SW480 (cell line): ENCODE results near the gene OLR1.

Experiments
- DNase-seq: peaks from one replicate; pipeline ENCODE4 v3.0.0-alpha.2; 2016; ENCODE audit warnings: low spot score

Gene OLR1

DNA sequence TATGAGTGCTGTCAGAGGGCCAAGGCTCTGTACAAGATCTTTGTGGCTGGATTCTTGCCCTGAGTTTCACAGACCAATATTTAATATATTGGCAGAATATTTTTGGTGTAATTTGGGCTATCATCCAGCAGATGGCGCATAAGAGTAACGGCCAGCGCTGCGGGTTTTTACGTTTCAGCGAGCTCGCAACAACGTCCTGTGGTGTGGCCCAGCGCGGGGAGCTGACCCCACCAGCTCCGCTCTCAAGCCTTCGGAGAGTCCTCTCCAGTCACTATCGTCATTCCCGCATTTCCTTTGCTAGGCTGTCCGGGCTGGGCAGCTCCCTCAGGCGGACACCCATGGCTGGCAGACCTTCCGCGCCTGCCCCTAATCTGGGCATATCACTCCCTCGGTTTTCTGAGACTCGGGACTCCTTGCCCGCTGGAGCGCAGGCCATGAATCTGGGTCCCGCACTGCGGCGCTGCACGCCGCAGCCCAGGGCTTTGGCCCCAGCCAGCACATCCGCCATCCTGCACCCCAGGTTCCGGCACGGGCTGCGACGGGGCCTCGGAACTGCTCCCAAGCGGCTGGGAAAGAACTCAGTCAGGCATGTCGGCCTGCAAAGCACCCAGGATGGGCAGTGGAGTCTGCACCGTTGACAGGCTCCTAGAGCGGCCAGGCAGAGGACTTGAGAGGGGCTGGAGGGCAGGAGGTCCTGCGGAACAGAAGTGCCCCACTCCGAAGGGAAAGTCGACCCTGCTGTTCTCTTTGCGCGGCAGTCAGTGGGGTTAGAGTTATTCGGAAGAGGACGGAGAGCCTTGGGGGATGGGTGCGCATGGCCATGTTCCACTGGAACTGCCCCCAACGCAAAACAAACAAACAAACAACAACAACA lies 18.4 kb downstream of the OLR1 start:
- DNase-seq: peak; percentile 71

DNA sequence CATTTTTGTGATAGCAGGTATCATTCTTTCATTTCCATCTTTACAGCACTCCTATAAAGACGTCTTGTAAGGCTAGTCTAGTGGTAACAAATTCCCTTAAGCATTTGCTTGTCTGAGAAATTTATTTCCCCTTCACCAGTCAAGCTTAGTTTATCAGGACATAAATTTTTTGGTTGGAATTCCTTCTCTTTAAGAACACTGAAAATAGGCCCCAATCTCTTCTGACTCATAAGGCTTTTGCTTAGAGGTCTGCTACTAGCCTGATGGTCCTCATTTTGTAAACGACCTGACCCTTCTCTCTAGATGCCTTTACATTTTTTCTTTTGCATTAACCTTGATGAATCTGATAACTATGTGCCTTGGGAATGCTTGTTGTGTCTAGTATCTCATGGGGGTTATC lies 20.3 kb downstream of the OLR1 start:
- no peak for DNase-seq

DNA sequence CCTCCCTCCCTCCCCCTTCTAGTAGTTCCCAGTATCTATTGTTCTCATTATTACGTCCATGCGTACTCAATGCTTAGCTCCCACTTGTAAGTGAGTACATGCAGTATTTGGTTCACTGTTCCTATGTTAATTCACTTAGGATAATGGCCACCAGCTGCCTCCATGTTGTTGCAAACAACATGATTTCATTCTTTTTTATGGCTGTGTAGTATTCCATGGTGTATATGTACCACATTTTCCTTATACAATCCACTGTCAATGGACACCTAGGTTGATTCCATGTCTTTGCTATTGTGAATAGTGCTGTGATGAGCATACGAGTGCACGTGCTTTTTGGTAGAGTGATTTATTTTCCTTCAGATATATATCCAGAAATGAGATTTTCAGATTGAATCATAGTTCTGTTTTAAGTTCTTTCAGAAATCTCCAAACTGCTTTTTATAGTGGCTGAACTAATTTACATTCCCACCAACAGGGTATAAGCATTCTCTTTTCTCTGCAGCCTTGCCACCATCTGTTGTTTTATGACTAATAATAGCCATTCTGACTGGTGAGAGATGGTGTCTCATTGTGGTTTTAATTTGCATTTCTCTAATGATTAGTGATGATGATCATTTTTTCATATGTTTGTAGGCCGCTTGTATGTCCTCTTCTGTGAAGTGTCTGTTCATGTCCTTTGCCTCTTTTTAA lies 24.1 kb downstream of the OLR1 start:
- no peak for DNase-seq

DNA sequence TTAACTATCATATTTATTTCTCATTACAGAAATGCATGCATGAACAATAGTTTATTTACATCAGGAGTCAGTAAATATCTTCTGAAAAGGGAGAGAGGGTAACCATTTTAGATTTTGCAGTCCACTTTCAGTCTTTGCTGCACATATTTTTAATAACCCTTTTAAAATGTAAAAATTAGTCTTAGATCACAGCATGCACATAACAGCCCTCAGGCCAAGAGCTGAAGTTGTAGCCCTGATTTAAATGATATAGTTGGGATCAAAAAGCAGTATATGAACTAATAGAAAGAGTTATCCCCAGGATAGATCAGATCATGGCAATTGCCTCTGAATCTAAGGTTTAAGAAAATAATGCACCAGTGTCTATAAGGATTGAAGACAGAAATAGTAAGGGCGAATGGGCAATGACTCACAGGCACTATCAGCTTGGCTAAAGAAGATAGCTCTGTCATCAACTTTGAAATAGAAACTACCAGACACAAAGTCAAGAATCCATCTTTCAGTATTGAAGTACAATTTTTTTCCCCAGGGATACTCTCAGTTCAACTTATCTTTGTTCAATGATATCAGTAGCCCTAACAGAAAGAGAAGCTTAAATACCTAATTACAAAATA lies 28.8 kb downstream of the OLR1 start:
- DNase-seq: no peak

DNA sequence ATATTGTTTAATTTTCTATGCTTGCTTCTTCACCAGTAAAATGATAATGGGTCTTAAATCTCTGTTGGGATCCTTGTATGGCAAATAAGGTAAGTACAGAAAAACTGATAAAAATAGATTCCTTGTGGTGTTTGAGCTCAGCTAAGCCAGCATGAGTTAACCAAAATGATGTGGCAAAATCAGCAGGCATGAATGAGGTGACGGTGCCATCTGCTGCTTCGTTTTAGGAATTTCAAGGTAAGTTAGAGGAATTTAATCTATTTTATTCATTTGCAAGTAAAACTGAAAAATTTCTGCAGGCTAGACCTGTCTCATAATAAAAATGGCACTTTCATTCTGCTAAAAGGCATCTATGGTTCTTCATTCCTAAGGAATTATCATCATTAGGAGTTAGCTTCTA lies 31.9 kb downstream of the OLR1 start:
- DNase-seq: peak; percentile 65

DNA sequence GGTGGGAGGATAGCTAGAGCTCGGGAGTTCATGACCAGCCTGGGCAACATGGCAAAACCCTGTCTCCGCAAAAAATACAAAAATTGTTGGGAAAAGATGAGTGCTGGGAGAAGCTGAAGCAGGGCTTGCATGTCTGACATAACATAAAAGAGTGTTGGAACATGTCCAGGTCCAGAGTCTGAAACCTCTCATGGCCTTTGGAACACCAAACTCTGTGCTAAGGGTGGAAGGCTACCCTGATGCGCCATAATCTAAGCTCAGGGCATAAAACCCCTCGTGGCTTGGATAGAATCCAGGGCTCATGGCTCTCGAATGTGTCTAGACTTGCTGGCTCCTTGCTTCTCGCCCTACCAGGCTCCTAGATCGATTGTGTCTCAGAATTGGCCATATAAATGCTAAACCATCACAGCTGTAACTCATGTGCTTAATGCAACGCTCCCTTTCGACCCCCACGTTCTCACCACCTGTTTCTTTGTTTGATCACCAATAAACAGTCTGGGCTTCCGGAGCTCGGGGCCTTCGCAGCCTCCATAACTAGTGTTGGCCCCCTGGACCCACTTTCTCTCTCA lies 35.2 kb downstream of the OLR1 start:
- no peak for DNase-seq

DNA sequence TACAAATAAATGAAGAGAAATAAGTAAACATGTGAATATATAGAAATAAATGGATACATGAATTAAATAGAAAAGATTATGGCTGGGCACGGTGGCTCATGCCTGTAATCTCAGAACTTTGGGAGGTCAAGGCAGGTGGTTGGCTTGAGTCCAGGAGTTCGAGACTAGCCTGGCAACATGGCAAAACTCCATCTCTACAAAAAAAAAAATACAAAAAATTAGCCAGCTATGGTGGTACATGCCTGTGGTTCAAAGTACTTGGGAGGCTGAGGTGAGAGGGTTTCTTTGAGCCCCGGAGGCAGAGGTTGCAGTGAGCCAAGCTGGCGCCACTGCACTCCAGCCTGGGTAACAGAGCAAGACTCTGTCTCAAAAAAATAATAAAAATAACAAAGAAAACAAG lies 36.8 kb downstream of the OLR1 start:
- DNase-seq: no peak

DNA sequence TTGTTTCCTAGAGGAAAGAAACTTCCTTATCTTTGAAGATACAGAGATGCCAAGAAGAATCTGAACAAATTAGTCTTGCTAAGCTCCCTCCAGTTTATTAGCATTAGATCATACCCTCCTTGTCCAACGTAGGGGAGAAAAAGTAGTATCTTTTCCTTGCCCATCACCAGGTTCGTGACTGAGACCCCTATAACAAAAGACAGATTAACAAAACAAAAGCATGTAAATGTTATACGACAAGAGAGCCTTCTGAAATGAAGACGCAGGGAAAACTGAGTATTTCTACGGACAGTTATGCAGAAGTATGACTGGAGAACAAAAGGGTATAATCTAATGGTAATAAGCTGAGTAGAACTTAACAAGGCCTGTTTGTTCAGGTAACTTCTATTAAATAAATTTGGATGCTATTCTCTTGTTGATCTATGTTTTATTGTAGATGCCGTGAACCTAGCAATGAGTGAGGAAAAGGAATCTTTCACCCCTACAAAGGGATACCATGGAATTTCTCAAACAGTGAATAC lies 39.0 kb downstream of the OLR1 start:
- DNase-seq: no peak

DNA sequence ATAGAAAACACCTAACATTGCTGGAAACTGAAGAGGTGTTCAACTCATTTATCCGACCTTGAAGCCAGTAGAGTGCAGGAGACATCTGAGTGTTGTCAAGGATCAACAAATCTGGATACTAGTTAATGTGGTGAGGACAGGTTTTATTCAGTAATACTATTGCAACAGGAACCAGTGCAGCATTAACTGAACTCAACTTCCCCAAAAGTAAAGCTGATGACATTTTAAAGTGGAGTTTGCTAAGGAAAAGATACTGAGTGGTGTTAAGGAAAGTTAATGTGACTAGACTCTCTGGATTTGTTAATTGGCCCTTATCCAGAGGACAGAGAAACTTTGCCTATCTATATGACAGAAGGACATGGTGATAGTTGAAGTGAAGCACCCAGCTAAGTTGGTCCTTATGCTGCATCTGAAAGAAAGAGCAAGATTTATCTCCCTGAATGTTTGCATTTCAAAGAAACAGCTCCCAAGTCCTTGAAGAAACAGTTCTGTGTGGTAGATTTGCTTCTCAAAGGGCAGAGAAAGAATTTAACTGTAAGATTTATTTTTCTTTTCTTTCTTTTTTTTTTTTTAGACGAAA lies 40.7 kb downstream of the OLR1 start:
- DNase-seq: no peak

DNA sequence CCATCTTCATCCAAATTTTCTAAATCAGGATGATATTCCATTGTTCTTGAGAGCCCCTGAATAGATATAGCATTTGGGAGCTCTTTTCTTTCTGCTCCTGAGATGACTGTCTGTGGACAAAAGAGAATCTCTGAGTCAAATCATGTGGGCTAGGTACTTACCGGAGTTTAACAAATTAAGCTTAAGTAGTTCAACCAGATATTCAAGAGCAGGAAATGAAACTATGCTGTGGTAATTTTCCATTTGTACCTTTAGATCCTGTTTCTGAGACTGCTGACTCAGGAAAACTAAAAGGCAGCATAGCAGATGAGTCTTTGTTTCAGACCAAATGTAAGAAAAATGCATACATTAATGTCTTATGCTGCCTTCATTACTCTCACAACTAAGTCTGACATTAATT lies 41.9 kb downstream of the OLR1 start, which contains the start of gene CLEC7A:
Gene CLEC7A, minus strand, starts transcription at position 158 of the 400 bp plus-strand sequence. Its CDS starts 117 bp downstream, at position 41.
- no peak for DNase-seq

DNA sequence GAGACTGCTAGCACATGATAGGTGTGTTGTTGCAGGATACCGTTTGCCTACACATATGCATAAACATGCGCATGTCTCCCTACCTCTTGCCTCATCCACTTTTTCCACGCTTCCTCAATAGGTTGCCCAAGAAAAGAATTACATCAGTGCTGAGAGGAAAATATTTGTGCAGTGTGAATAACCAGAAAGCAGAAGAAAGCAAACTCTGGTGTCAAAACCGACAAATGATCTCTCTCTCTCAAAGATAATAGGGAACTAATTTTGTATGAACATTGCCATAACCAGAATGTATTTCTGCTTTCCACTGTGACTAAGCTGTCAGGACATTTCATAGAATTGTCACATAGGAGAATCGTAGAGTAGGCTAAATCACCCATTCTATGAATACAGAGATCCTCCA lies 43.2 kb downstream of the OLR1 start:
- DNase-seq: no peak

DNA sequence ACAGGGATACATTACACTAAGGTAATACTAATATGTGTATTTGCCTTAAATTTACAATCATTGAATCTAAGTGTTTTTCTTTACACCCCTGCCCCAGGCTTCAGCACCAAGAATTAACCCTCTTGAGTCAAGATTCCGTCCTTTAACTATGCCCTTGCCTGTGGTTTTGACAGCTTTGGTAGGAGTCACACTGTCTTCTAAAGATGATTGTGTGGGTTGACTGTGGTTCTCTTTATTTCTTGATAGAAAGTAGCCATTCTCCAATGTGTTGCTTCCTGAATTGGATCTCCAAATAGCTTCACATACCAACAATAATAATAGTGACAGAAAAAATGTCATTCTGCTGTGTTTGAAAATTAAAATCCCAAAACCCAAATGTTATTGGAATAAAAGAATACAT lies 45.5 kb downstream of the OLR1 start:
- DNase-seq: no peak

DNA sequence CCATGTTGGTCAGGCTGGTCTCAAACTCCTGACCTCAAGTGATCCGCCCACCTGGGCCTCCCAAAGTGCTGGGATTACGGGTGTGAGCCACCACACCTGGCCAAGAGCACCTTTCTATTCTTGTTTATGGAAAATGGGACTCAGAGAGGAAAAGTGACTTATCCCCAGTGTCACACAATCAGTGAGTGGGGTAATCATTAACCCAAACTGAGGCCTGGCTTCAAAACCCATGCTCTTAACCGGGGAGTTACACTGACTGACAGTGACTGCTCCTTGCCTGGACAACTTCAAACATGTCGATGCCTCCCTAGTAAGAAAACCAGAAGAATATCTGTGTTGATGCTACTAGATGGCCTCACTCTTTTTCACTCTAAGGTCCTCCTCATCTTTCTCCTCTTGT lies 49.2 kb downstream of the OLR1 start:
- DNase-seq: no peak

DNA sequence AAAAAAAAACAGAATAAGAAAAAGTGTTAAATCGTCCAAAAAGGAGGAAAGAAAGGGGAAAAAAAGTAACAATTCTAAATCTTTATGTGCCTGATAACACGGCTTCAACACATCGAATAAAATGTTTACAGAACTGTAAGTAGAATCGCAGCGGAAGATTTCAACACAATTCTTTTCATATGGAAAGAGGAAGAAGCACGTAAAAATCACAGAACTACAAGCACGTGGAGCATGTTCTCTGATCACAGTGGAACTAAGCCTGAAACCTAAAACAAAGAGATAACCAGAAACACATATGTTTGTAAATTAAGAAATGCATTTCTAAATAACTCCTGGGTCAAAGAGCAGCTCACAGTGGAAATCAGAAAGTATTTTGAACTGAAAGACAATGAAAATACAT lies 50.7 kb downstream of the OLR1 start:
- DNase-seq: no peak

DNA sequence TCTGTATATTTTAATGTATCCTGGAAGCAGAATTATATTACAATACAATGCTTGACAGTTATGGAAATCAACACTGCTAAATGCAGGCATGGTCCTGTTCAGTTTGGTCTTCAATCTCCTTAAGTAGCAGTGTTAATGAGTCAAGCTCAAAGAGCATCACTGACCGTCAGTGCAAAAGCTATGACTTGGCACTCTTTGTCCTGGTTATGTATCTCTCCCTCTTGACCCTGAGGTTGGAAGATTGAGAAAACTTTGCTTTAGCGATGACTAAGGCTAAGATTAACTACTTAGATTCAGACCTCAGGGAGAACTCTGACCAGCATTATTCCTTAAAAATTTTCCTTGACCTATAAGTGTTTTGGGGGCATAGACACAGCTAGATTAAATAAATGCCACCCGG lies 52.9 kb downstream of the OLR1 start:
- DNase-seq: no peak

DNA sequence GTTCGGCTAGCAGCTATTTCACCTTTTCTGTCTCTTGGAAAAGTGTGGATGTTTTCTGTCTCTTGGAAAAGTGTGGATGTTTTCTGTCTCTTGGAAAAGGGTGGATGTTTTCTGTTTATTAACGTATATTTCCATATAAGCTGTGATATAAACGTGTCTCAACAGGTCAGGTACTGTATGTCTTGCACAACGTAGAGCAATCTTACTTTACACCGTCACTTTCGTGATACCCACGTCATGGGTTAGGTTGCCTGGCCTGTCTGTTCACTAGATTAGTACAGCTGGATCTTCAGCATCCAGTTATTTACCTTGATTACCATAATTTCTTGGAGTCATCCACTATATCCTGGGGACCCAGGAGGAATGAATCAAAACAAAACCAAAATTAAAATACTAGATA lies 56.0 kb downstream of the OLR1 start:
- no peak for DNase-seq

DNA sequence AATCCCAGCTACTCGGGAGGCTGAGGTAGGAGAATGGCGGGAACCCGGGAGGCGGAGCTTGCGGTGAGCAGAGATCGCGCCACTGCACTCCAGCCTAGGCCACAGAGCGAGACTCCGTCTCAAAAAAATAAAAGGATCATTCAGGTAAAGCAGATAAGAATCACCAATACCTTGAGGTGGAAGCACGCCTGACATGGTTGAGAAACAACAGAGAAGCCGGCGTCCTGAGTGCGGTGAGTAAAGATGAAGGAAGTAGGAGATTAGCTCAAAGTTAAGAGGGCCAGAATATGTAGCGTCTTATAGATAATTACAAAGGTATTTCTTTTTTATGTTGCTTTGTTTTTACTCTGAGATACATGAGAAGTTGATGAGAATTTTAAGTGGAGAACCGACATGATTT lies 56.6 kb downstream of the OLR1 start:
- no peak for DNase-seq

DNA sequence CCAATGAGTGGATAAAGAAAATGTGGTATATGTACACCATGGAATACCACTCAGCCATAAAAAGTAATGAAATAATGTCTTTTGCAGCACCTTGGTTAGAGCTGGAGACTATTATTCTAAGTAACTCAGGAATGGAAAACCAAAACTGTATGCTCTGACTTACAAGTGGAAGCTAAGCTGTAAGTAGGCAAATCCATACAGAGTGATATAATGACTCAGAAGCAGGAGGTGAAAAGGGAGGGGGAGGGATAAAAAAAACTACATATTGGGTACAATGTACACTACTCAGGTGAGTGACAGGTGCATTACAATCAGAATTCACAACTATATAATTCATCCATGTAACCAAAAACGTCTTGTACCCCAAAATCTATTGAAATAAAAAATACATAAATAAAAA lies 58.0 kb downstream of the OLR1 start:
- no peak for DNase-seq

DNA sequence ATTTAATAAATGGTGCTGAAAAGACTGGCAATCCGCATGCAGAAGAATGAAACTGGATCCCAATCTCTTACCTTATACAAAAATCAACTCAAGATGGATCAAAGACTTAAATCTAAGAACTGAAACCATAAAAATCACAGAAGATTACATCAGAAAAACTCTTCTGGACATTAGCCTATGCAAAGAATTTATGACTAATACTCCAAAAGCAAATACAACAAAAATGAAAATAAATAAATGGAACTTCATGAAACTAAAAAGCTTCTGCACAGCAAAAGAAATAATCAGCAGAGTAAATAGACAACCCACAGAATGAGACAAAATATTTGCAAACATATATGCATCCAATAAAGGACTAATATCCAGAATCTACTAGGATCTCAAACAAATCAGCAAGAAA lies 58.9 kb downstream of the OLR1 start:
- DNase-seq: no peak

DNA sequence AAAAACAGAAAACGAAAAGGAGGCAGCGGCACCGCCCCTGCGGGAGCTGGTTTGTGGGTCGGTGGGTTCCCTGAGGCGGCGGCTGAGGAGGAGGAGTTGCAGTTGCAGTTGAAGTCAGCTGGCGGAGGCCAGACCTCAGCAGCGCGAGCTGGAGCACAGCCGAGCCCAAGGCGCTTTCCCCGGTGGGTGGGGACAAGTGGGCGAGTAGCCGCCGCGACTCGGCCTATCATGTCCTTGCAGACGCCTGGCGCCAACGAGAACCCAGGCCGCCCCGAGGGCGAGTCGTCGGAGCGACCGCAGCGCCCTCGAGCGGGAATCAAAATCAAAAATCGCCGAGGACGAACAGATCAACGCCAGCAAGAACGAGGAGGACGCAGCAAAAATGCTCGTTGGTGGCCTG lies 60.5 kb downstream of the OLR1 start:
- no peak for DNase-seq

DNA sequence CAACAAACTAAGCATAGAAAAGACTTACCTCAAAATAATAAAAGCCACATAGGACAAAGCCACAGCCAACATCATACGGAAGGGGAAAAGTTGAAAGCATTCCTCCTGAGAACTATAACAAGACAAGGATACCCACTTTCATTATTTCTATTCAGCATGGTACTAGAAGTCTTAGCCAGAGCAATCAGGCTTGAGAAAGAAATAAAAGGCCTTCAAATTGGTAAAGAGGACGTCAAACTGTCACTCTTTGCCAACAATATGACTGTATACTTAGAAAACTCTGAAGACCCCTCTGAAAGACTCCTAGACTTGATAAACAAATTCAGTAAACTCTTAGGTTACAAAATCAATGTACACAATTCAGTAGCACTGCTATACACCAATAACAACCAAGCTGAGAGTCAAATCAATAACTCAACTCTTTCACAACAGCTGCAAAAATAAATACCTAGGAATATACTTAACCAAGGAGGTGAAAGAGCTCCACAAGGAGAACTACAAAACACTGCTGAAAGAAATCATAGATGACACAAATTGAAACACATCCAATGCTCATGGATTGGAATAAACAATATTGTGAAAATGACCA lies 61.6 kb downstream of the OLR1 start:
- DNase-seq: no peak
